Smooth muscle cell (in vitro differentiated cells): ENCODE data around the gene MYO3B. TPM values are rescaled to one million over a fixed set of nuclear protein-coding genes. Genes with fewer than 3 reads are reported as not detected.
"Not testable (repeated sequence)": the region's sequence is repeated elsewhere in the genome, so short reads cannot be mapped to it uniquely, and the experiment has no call there.

Experiments used
- DNase-seq: peaks from one replicate; lab custom pipeline; 2025; ENCODE audit not compliant: unreplicated experiment; lab: John Stamatoyannopoulos, UW
- H2AFZ ChIP-seq: fragments of 200-600 bp; sonication (generic); 2 replicates; pipeline ENCODE4 v1.6.0; 2016; ENCODE audit warnings: antibody characterized with exemption, low read depth, mild to moderate bottlenecking
- H3F3A ChIP-seq: fragments of 200-600 bp; sonication (generic); 2 replicates; pipeline ENCODE4 v1.6.0; 2017; ENCODE audit warnings: antibody characterized with exemption, low read depth
- H3K27ac ChIP-seq: fragments of 200-600 bp; sonication (generic); 2 replicates; pipeline ENCODE4 v1.5.1; 2016; ENCODE audit warnings: low read depth, mild to moderate bottlenecking
- H3K27me3 ChIP-seq: fragments of 200-600 bp; sonication (generic); 2 replicates; pipeline ENCODE4 v1.6.1; 2016; ENCODE audit warnings: low read depth, mild to moderate bottlenecking
- H3K36me3 ChIP-seq: fragments of 200-600 bp; sonication (generic); 2 replicates; pipeline ENCODE4 v1.5.1; 2016; ENCODE audit warnings: low read depth
- H3K4me1 ChIP-seq: fragments of 200-600 bp; sonication (generic); 2 replicates; pipeline ENCODE4 v1.5.1; 2016; ENCODE audit warnings: low read depth
- H3K4me2 ChIP-seq: fragments of 200-600 bp; sonication (generic); 2 replicates; pipeline ENCODE4 v1.6.0; 2016; ENCODE audit warnings: mild to moderate bottlenecking
- H3K4me3 ChIP-seq: fragments of 200-600 bp; sonication (generic); 2 replicates; pipeline ENCODE4 v1.5.1; 2016; ENCODE audit warnings: mild to moderate bottlenecking
- H3K79me2 ChIP-seq: fragments of 200-600 bp; sonication (generic); 2 replicates; pipeline ENCODE4 v1.6.0; 2016; ENCODE audit warnings: low read depth, mild to moderate bottlenecking
- H3K9ac ChIP-seq: fragments of 200-600 bp; sonication (generic); 2 replicates; pipeline ENCODE4 v1.6.0; 2016; ENCODE audit warnings: low read depth
- H3K9me3 ChIP-seq: fragments of 200-600 bp; sonication (generic); replicated peaks from 2 replicates; pipeline ENCODE4 v1.5.1; 2016; ENCODE audit warnings: low read depth
- H4K20me1 ChIP-seq: fragments of 200-600 bp; sonication (generic); 2 replicates; pipeline ENCODE4 v1.6.0; 2016; ENCODE audit warnings: low read depth
- WGBS: methylation state at CpG from one replicate; pipeline ENCODE4 v1.1.7; 2016; ENCODE audit warnings: low lambda C conversion rate; 5-methylcytosine and 5-hydroxymethylcytosine counted together
- polyA plus RNA-seq: library from polyadenylated mRNA; unstranded; fragments of >200 nt; fragmentation: Nextera tagmentation; extraction: Ambion mirVana; gene quantifications from 2 replicates; pipeline ENCODE4 v1.2.1, GENCODE V29; 2016
- total RNA-seq: library from RNA; depleted of rRNA; stranded (reverse); fragments of >200 nt; gene quantifications from 2 replicates; pipeline ENCODE4 v1.2.3, GENCODE V29; 2014
- TF ChIP-seq, protein P1 (sequence below): fragments of 200-600 bp; sonication (generic); IDR thresholded peaks from 2 replicates; pipeline ENCODE4 v1.5.1; 2017; ENCODE audit warnings: borderline replicate concordance, mild to moderate bottlenecking, antibody characterized with exemption; ENCODE audit not compliant: insufficient read depth, poor library complexity, severe bottlenecking

Gene MYO3B
- total and polyA plus RNA-seq, 2 experiments from 2014 or later: 0.47 to 3.1 TPM

- WGBS: 83% methylated on average over 8 of the region's 8 CpGs
- TF ChIP-seq, protein P1, sequence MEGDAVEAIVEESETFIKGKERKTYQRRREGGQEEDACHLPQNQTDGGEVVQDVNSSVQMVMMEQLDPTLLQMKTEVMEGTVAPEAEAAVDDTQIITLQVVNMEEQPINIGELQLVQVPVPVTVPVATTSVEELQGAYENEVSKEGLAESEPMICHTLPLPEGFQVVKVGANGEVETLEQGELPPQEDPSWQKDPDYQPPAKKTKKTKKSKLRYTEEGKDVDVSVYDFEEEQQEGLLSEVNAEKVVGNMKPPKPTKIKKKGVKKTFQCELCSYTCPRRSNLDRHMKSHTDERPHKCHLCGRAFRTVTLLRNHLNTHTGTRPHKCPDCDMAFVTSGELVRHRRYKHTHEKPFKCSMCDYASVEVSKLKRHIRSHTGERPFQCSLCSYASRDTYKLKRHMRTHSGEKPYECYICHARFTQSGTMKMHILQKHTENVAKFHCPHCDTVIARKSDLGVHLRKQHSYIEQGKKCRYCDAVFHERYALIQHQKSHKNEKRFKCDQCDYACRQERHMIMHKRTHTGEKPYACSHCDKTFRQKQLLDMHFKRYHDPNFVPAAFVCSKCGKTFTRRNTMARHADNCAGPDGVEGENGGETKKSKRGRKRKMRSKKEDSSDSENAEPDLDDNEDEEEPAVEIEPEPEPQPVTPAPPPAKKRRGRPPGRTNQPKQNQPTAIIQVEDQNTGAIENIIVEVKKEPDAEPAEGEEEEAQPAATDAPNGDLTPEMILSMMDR: no peak
- Histone ChIP-seq H3K36me3 (no peaks in the 10 kb centered on the region), H3K9ac (no peak overlapping the region), H3F3A (no peaks in the 10 kb centered on the region), H3K4me1 (peaks cover 13% of the 10 kb centered on the region), H3K4me2 (no peak overlapping the region), H4K20me1 (no peaks in the 10 kb centered on the region), H3K27ac (no peak overlapping the region), H3K4me3 (no peak overlapping the region), H3K9me3 (no peaks in the 10 kb centered on the region), H3K79me2 (no peaks in the 10 kb centered on the region), H2AFZ (no peak overlapping the region), H3K27me3 (no peaks in the 10 kb centered on the region)
- DNase-seq: no peak
Measured at GRCh38 chr2:170341684-170342623, 164.0 kb downstream of the MYO3B start.

GRCh38 chr2:170344663-170345346 is 166.9 kb downstream of the MYO3B start:
- Histone ChIP-seq H3K9ac (no peak overlapping the region), H3K4me3 (no peak overlapping the region), H3K4me2 (no peak overlapping the region), H3K27me3 (no peaks in the 10 kb centered on the region), H3K9me3 (no peaks in the 10 kb centered on the region), H3K36me3 (no peaks in the 10 kb centered on the region), H3F3A (no peaks in the 10 kb centered on the region), H2AFZ (no peak overlapping the region), H3K4me1 (peaks cover 6% of the 10 kb centered on the region), H3K27ac (no peak overlapping the region), H4K20me1 (no peaks in the 10 kb centered on the region), H3K79me2 (no peaks in the 10 kb centered on the region)
- WGBS: 90% methylated on average over 3 of the region's 3 CpGs
- DNase-seq: no peak
- TF ChIP-seq, protein P1: no peak

DNA sequence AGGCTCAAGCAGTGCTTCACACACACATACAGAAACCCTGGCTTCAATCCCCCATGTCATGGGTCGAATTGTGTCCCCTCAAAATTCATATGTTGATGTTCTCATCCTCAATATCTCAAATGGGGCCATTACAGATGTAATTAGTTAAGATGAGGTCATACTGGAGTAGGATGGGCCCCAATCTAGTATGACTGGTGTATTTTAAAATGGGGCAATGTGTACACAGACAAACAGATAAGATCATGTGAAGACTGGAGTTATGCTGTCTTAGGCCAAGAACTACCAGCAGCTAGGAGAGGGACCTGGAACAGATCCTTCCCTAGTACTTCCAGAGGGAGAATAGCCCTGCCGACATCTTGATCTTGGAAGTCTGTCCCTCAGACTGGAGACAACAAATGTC is 167.7 kb downstream of the MYO3B start:
- H3K9ac ChIP-seq: no peak overlapping the region
- H3K36me3 ChIP-seq: no peaks in the 10 kb centered on the region
- WGBS: 86% methylated on average over 2 of the region's 2 CpGs
- H4K20me1 ChIP-seq: no peaks in the 10 kb centered on the region
- H3K27me3 ChIP-seq: no peaks in the 10 kb centered on the region
- no peak for DNase-seq
- H3K27ac ChIP-seq: no peak overlapping the region
- no peak overlapping the region for H3K4me2 ChIP-seq
- H3K4me1 ChIP-seq: no peaks in the 10 kb centered on the region
- no peak overlapping the region for H3K4me3 ChIP-seq
- no peaks in the 10 kb centered on the region for H3F3A ChIP-seq
- H2AFZ ChIP-seq: no peak overlapping the region
- TF ChIP-seq, protein P1: no peak
- no peaks in the 10 kb centered on the region for H3K79me2 ChIP-seq
- H3K9me3 ChIP-seq: no peaks in the 10 kb centered on the region

DNA sequence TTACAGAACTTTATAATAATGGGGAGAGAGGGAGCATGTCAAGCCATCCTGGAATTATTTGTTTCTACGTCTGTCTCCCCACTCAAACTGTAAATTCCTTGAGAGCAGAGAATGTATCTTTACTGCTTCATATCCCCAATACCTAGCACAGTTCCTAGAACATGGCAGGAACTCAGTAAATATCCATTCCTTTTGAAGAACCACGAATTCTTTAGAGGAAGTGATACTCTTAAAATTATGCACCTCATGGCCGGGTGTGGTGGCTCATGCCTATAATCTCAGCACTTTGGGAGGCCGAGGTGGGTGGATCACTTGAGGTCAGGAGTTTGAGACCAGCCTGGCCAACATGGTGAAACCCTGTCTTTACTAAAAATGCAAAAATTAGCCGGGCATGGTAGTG is 171.3 kb downstream of the MYO3B start:
- not testable (repeated sequence) for H3K9ac ChIP-seq, H3F3A ChIP-seq, H2AFZ ChIP-seq, H3K4me3 ChIP-seq, H3K36me3 ChIP-seq, H3K27ac ChIP-seq, DNase-seq, H4K20me1 ChIP-seq, H3K9me3 ChIP-seq, H3K27me3 ChIP-seq, H3K4me2 ChIP-seq, H3K79me2 ChIP-seq
- H3K4me1 ChIP-seq: peaks cover 15% of the 10 kb centered on the region
- 76% methylated on average over 5 of the region's 5 CpGs for WGBS
